HepG2 (cell line): Measurements from ENCODE around the gene HCFC1R1. TPM values are rescaled to one million over a fixed set of nuclear protein-coding genes. Genes with fewer than 3 reads are reported as not detected.

Experiments used
- AHR ChIP-seq: IDR thresholded peaks from 2 replicates; pipeline ENCODE4 v1.6.1; 2018; ENCODE audit warnings: missing genetic modification reagents, missing compliant biosample characterization
- BHLHE40 ChIP-seq: IDR thresholded peaks from 2 replicates; pipeline ENCODE4 v1.6.1; 2011; ENCODE audit warnings: low read length, improper control_type of control experiment
- CENPX ChIP-seq: sonication (generic); formaldehyde crosslinking; IDR thresholded peaks from 2 replicates; pipeline ENCODE4 v1.9.0; 2021; ENCODE audit warnings: mild to moderate bottlenecking, missing genetic modification reagents, moderate library complexity
- CREB3 ChIP-seq: sonication (generic); formaldehyde crosslinking; IDR thresholded peaks from 2 replicates; pipeline ENCODE4 v1.5.0; 2020; ENCODE audit warnings: missing genetic modification reagents
- GABPB1 ChIP-seq: IDR thresholded peaks from 2 replicates; pipeline ENCODE4 v1.6.1; 2016; ENCODE audit warnings: mild to moderate bottlenecking, missing genetic modification reagents, moderate library complexity, missing compliant biosample characterization
- HNF4G ChIP-seq, 2 experiments: sonication (generic) in 1 of 2; formaldehyde crosslinking in 1 of 2; IDR thresholded peaks; 2 replicates each; pipeline versions ENCODE4 v1.4.0 to v1.6.1; 2011 to 2020; ENCODE audit warnings: borderline replicate concordance in 2 of 2, low read depth in 2 of 2, mild to moderate bottlenecking in 2 of 2, low read length in 1 of 2, missing genetic modification reagents in 1 of 2, moderate library complexity in 1 of 2
- MAZ ChIP-seq, 2 experiments: sonication (generic) in 1 of 2; formaldehyde crosslinking in 1 of 2; IDR thresholded peaks; 2 replicates each; pipeline versions ENCODE4 v1.5.0 to v1.6.1; 2012 to 2020; ENCODE audit warnings: low read depth in 2 of 2, mild to moderate bottlenecking in 2 of 2, borderline replicate concordance in 1 of 2, improper control_type of control experiment in 1 of 2, low read length in 1 of 2, missing genetic modification reagents in 1 of 2, moderate library complexity in 1 of 2
- SNAPC2 ChIP-seq: sonication (generic); formaldehyde crosslinking; IDR thresholded peaks from 2 replicates; pipeline ENCODE4 v1.8.1; 2022; ENCODE audit warnings: mild to moderate bottlenecking, missing genetic modification reagents
- SNRNP70 ChIP-seq: fragments of 200-400 bp; formaldehyde crosslinking; IDR thresholded peaks from 2 replicates; pipeline ENCODE4 v1.6.1; 2017; ENCODE audit warnings: mild to moderate bottlenecking, low read depth, low read length, moderate library complexity
- STAG1 ChIP-seq: sonication (generic); formaldehyde crosslinking; IDR thresholded peaks from 2 replicates; pipeline ENCODE4 v1.4.0; 2020; ENCODE audit warnings: missing genetic modification reagents
- TAF1 ChIP-seq: sonication (generic); formaldehyde crosslinking; IDR thresholded peaks from 2 replicates; pipeline ENCODE4 v1.4.0; 2020; ENCODE audit warnings: missing genetic modification reagents
- THAP8 ChIP-seq: sonication (generic); formaldehyde crosslinking; IDR thresholded peaks from 2 replicates; pipeline ENCODE4 v1.5.1; 2020; ENCODE audit warnings: missing genetic modification reagents, mild to moderate bottlenecking, borderline replicate concordance
- THAP9 ChIP-seq: sonication (generic); formaldehyde crosslinking; IDR thresholded peaks from 2 replicates; pipeline ENCODE4; 2020; ENCODE audit warnings: missing genetic modification reagents, mild to moderate bottlenecking, borderline replicate concordance
- ZBTB26 ChIP-seq: IDR thresholded peaks from 2 replicates; pipeline ENCODE4 v1.6.1; 2016; ENCODE audit warnings: missing compliant biosample characterization, missing genetic modification reagents, borderline replicate concordance
- ZFP62 ChIP-seq: sonication (generic); formaldehyde crosslinking; IDR thresholded peaks from 2 replicates; pipeline ENCODE4 v1.4.0; 2020; ENCODE audit warnings: missing genetic modification reagents
- ZNF234 ChIP-seq: sonication (generic); formaldehyde crosslinking; conservative IDR thresholded peaks from 2 replicates; pipeline ENCODE4 v1.5.1; 2020; ENCODE audit warnings: mild to moderate bottlenecking, missing genetic modification reagents
- ZNF256 ChIP-seq: sonication (generic); formaldehyde crosslinking; conservative IDR thresholded peaks from 2 replicates; pipeline ENCODE4 v1.4.0; 2020; ENCODE audit warnings: missing genetic modification reagents
- ZNF362 ChIP-seq: sonication (generic); formaldehyde crosslinking; IDR thresholded peaks from 2 replicates; pipeline ENCODE4 v1.4.0; 2020; ENCODE audit warnings: missing genetic modification reagents, mild to moderate bottlenecking, borderline replicate concordance
- ZNF772 ChIP-seq: sonication (generic); formaldehyde crosslinking; IDR thresholded peaks from 2 replicates; pipeline ENCODE4 v1.5.0; 2020; ENCODE audit warnings: mild to moderate bottlenecking, missing genetic modification reagents
- ZNF841 ChIP-seq: sonication (generic); formaldehyde crosslinking; IDR thresholded peaks from 2 replicates; pipeline ENCODE4 v1.8.1; 2023; ENCODE audit warnings: missing genetic modification reagents, borderline replicate concordance
- polyA plus RNA-seq, 8 experiments: library from polyadenylated mRNA; depleted of rRNA in 3 of 8; stranded (reverse) in 7 of 8; unstranded in 1 of 8; fragments of >200 nt; fragmentation: Illumina TruSeq in 4 of 8; extraction: Trizol in 4 of 8; gene quantifications; 2 replicates each; pipeline versions ENCODE4 v1.2.1 to v1.2.3, GENCODE V29; 2011 to 2016; ENCODE audit warnings: low read depth in 4 of 8, missing spikeins in 1 of 8, mixed read lengths in 1 of 8; ENCODE audit not compliant: insufficient read depth in 1 of 8
- total RNA-seq, 5 experiments: library from RNA; depleted of rRNA; stranded (reverse); fragments of >200 nt; fragmentation: Illumina TruSeq; extraction: Trizol; gene quantifications; 2 replicates each; pipeline ENCODE4 v1.2.3, GENCODE V29; 2016; ENCODE audit warnings: low read depth in 1 of 5

HCFC1R1 gene
- total and polyA plus RNA-seq, 2 of the 13 experiments (the other 11 are each of a cell fraction or from before 2014, with no cell fraction given), result 13.8 to 16.1 TPM

GRCh38 chr16:2980227-2981176 is 43.2 kb downstream of the HCFC1R1 start, which contains the start of gene PKMYT1 (continued):
- TF ChIP-seq THAP9 (peak; percentile 57; the same call in 1 of the 2 replicates), ZBTB26 (CRISPR knock-in tag) (no peak), ZFP62 (CRISPR knock-in tag) (no peak), GABPB1 (CRISPR knock-in tag) (0 out of 2 replicates have a peak, but pooled peaks have one; percentile 47), BHLHE40 (no peak), MAZ (IDR thresholded peaks at IDR 0.05; ENCODE audit: borderline replicate concordance, low read depth, low read length) (no peak), MAZ (CRISPR knock-in tag; IDR thresholded peaks at IDR 0.05; ENCODE audit: low read depth) (0 out of 2 replicates have a peak, but pooled peaks have one; percentile 61), ZNF256 (CRISPR knock-in tag) (0 out of 2 replicates have a peak, but pooled peaks have one; percentile 50), ZNF362 (no peak; the same call in none of the 2 replicates), SNRNP70 (no peak), HNF4G (IDR thresholded peaks at IDR 0.05; ENCODE audit: borderline replicate concordance, low read depth, low read length) (no peak), HNF4G (CRISPR knock-in tag; IDR thresholded peaks at IDR 0.05; ENCODE audit: borderline replicate concordance, low read depth) (0 out of 2 replicates have a peak, but pooled peaks have one; percentile 10), AHR (CRISPR knock-in tag) (no peak), THAP8 (no peak), ZNF234 (no peak), ZNF772 (CRISPR knock-in tag) (peak; percentile 28; the same call in 1 of the 2 replicates), CREB3 (0 out of 2 replicates have a peak, but pooled peaks have one; percentile 76), CENPX (CRISPR knock-in tag) (no peak), STAG1 (no peak), TAF1 (CRISPR knock-in tag) (peak; percentile 91), ZNF841 (CRISPR knock-in tag) (no peak), SNAPC2 (CRISPR knock-in tag) (0 out of 2 replicates have a peak, but pooled peaks have one; percentile 13)
